ENCODE results near the gene CCDC85C. TPM values are rescaled to one million over a fixed set of nuclear protein-coding genes. Genes with fewer than 3 reads are reported as not detected.

The CCDC85C gene
- total and polyA plus RNA-seq, 4 experiments from 2014 or later: 0.36 to 14.4 (median 7.9) TPM

DNA sequence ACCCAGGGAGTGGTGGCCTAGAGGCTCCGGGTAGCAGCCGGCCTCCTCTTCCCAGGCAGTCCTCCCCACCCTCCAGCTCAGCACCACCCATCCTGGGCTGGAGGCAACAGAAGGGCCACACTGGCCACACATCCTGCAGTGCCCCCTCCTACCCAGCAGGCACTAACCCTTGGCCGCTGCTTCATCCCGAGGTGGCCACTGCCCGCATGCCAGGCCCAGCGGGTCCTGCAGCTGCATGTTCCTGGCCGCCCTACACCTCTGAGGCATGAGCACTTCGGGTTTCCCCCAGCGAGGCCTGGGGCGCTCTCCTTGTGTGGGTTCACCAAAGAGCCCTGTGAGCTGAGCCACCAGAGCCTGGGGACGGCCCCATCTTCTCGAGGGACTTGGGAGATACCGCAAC is 61.4 kb downstream of the CCDC85C start:
- Histone ChIP-seq H3K9me3 (ENCODE audit: control insufficient read depth in 1 of 2, low read length in 2 of 2) (no peaks in the 10 kb centered on the region), H3K4me3 (ENCODE audit: low read length in 2 of 2) (no peak overlapping the region), H3K36me3 (ENCODE audit: insufficient read depth, low read length) (no peaks in the 10 kb centered on the region), H3K4me1 (ENCODE audit: insufficient read depth, low read length) (no peaks in the 10 kb centered on the region), H3K27me3 (ENCODE audit: insufficient read depth, low read length) (no peaks in the 10 kb centered on the region), H3K27ac (ENCODE audit: low read depth, low read length) (no peak overlapping the region)
- no peak for DNase-seq
- intact Hi-C loops (cut with micrococcal nuclease): no loop called here
- Mint-ChIP-seq H3K36me3 (no peaks in the 10 kb centered on the region), H3K27me3 (no peaks in the 10 kb centered on the region), H3K9me3 (peaks cover 0 to 2% (median 0%) of the 10 kb centered on the region in 8 donors), H3K4me3 (no peak overlapping the region), H3K27ac (no peak overlapping the region), H3K4me1 (peaks cover 4 to 32% (median 11%) of the 10 kb centered on the region in 4 donors)
- ChIA-PET POLR2A (ENCODE audit: partially characterized antibody) (no interaction called here), CTCF (ENCODE audit: partially characterized antibody) (no interaction called here)

DNA sequence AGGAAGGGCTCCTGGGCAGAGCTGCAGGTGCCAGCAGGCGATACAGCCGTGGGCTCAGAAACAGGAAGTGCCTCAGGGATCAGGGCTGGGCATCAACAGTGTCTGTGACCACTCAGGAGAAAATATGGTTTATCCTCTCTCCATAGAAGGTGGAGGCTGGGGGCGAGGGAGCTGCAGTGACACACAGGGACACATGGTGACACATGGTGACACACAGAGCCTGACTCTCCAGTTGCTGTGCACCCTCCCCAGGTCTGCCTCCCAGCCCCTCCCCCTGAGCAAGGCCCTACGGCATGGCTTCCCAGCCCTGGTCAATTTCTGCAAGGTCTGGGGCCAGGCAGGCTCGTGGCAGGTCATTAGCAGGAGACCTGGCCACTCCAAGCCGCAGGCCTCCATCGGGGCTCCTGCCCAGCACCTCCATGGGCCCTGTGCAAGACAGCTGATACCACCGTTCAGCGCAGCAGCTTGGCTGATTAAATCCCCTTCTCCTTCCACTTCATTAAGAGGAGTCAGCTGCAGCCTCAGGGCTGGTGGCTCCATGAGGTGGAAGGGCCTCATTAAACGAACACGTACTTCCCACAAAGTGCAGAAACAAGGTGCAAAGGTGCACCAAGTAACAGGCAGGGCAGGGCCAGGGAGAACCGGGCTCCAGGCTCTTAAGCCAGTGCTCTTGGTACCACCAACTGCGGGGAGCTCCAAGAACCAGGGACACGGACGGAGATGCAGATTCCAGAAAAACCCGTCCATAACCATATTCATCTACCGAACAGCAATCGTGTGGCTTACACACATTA is 62.1 kb downstream of the CCDC85C start:
- intact Hi-C loops (cut with micrococcal nuclease): no loop called here
- peaks cover 4 to 32% (median 11%) of the 10 kb centered on the region in 4 donors for H3K4me1 Mint-ChIP-seq
- Histone ChIP-seq H3K36me3 (ENCODE audit: insufficient read depth, low read length) (no peaks in the 10 kb centered on the region), H3K4me1 (ENCODE audit: insufficient read depth, low read length) (no peaks in the 10 kb centered on the region), H3K9me3 (ENCODE audit: control insufficient read depth in 1 of 2, low read length in 2 of 2) (no peaks in the 10 kb centered on the region), H3K27me3 (ENCODE audit: insufficient read depth, low read length) (no peaks in the 10 kb centered on the region), H3K27ac (ENCODE audit: low read depth, low read length) (no peak overlapping the region), H3K4me3 (ENCODE audit: low read length in 2 of 2) (no peak overlapping the region)
- H3K4me3 Mint-ChIP-seq: no peak overlapping the region
- POLR2A ChIA-PET (ENCODE audit: partially characterized antibody): no interaction called here
- CTCF ChIA-PET (ENCODE audit: partially characterized antibody): no interaction called here
- H3K9me3 Mint-ChIP-seq: peaks cover 0 to 2% (median 0%) of the 10 kb centered on the region in 8 donors
- H3K36me3 Mint-ChIP-seq: no peaks in the 10 kb centered on the region
- no peak for DNase-seq
- peak overlapping the region in 1 of 7 donors; percentile 77 for H3K27ac Mint-ChIP-seq
- H3K27me3 Mint-ChIP-seq: no peaks in the 10 kb centered on the region

DNA sequence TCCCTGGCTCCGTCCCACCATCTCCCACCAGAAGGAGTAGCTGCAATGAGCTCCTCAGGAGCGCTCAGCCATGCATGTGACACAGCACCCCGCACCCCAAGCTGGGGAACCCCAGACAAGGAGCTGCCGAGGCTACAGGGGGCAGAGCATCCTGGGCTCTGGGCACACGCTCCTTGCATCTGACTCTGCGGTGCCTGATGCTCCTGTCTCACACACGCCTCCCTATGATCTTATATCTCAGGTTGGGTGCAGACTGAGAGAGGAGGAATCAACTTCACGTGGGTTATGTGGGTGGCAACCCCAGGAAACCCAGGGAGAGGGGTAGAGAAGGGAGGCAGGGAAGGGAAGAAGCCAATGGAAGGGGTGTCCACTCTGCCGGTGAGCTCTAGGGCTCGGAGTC is 62.8 kb downstream of the CCDC85C start:
- H3K36me3 ChIP-seq (ENCODE audit: insufficient read depth, low read length): no peaks in the 10 kb centered on the region
- H3K4me1 Mint-ChIP-seq: peaks cover 4 to 32% (median 10%) of the 10 kb centered on the region in 4 donors
- H3K4me3 Mint-ChIP-seq: no peak overlapping the region
- H3K4me3 ChIP-seq (ENCODE audit: low read length in 2 of 2): no peak overlapping the region
- DNase-seq: no peak
- H3K9me3 ChIP-seq (ENCODE audit: control insufficient read depth in 1 of 2, low read length in 2 of 2): no peaks in the 10 kb centered on the region
- intact Hi-C loops (cut with micrococcal nuclease): no loop called here
- H3K4me1 ChIP-seq (ENCODE audit: insufficient read depth, low read length): no peaks in the 10 kb centered on the region
- no peak overlapping the region for H3K27ac Mint-ChIP-seq
- no peak overlapping the region for H3K27ac ChIP-seq (ENCODE audit: low read depth, low read length)
- no peaks in the 10 kb centered on the region for H3K27me3 ChIP-seq (ENCODE audit: insufficient read depth, low read length)
- POLR2A ChIA-PET (ENCODE audit: partially characterized antibody): no interaction called here
- H3K27me3 Mint-ChIP-seq: no peaks in the 10 kb centered on the region
- no peaks in the 10 kb centered on the region for H3K36me3 Mint-ChIP-seq
- CTCF ChIA-PET (ENCODE audit: partially characterized antibody): no interaction called here
- peaks cover 0 to 2% (median 0%) of the 10 kb centered on the region in 8 donors for H3K9me3 Mint-ChIP-seq

DNA sequence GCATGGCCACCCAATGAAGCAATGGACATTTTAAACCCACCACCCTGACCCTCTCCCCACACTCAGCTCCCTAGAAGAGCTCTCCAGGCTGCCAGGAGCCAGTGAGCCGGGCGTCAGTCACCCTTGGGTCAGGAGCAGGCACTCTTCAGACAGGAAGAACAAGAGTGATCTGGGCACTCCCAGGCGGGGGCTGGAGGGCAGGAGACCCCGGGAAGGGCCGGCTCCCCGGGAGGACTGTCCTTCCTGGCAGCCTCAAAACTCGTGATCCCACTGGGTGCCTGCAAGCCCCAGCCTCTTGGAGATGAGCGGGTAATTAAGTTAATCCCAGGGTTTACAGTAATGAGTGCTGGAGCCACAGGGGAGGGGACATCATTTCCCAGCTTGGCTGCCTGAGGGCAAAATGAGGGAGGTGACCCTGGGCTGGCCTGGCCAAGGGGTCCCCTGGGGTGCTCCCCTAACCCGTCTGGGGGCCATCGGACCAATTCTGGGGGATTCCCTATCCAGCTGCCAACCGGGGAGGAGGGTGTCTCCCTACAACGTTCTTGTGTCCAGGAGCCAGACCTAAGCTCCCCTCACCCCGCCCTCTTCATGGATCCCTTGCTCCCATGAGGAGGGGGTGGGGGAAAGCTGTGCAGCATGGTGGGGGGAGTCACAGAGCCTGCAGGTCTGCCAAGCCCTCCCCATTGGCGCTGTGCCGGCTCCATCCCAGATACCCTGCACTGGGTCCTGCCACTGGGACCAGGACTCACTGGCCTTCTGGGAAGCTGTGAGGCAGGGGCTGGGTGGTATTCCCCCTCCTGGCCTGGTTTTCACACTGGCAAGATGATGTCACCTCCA is 63.6 kb downstream of the CCDC85C start:
- H3K4me3 Mint-ChIP-seq: no peak overlapping the region
- H3K4me3 ChIP-seq (ENCODE audit: low read length in 2 of 2): no peak overlapping the region
- peaks cover 4 to 28% (median 10%) of the 10 kb centered on the region in 4 donors for H3K4me1 Mint-ChIP-seq
- H3K4me1 ChIP-seq (ENCODE audit: insufficient read depth, low read length): no peaks in the 10 kb centered on the region
- ChIA-PET CTCF (ENCODE audit: partially characterized antibody) (no interaction called here), POLR2A (ENCODE audit: partially characterized antibody) (no interaction called here)
- H3K36me3 ChIP-seq (ENCODE audit: insufficient read depth, low read length): no peaks in the 10 kb centered on the region
- H3K27ac Mint-ChIP-seq: no peak overlapping the region
- intact Hi-C loops (cut with micrococcal nuclease): no loop called here
- H3K9me3 Mint-ChIP-seq: peaks cover 0 to 2% (median 0%) of the 10 kb centered on the region in 8 donors
- H3K27me3 ChIP-seq (ENCODE audit: insufficient read depth, low read length): no peaks in the 10 kb centered on the region
- H3K27ac ChIP-seq (ENCODE audit: low read depth, low read length): no peak overlapping the region
- H3K27me3 Mint-ChIP-seq: no peaks in the 10 kb centered on the region
- DNase-seq: no peak
- H3K9me3 ChIP-seq (ENCODE audit: control insufficient read depth in 1 of 2, low read length in 2 of 2): no peaks in the 10 kb centered on the region
- no peaks in the 10 kb centered on the region for H3K36me3 Mint-ChIP-seq

GRCh38 chr14:99539491-99539890 is 64.5 kb downstream of the CCDC85C start:
- Histone ChIP-seq H3K27ac (ENCODE audit: low read depth, low read length) (no peak overlapping the region), H3K27me3 (ENCODE audit: insufficient read depth, low read length) (no peaks in the 10 kb centered on the region), H3K4me3 (ENCODE audit: low read length in 2 of 2) (no peak overlapping the region), H3K9me3 (ENCODE audit: control insufficient read depth in 1 of 2, low read length in 2 of 2) (no peaks in the 10 kb centered on the region), H3K4me1 (ENCODE audit: insufficient read depth, low read length) (no peaks in the 10 kb centered on the region), H3K36me3 (ENCODE audit: insufficient read depth, low read length) (no peaks in the 10 kb centered on the region)
- POLR2A ChIA-PET (ENCODE audit: partially characterized antibody): no interaction called here
- H3K4me1 Mint-ChIP-seq: peaks cover 4 to 28% (median 10%) of the 10 kb centered on the region in 4 donors
- no peak for DNase-seq
- H3K9me3 Mint-ChIP-seq: peaks cover 0 to 2% (median 0%) of the 10 kb centered on the region in 8 donors
- no peak overlapping the region for H3K27ac Mint-ChIP-seq
- no peaks in the 10 kb centered on the region for H3K27me3 Mint-ChIP-seq
- CTCF ChIA-PET (ENCODE audit: partially characterized antibody): no interaction called here
- intact Hi-C loops (cut with micrococcal nuclease): no loop called here
- no peak overlapping the region for H3K4me3 Mint-ChIP-seq
- H3K36me3 Mint-ChIP-seq: no peaks in the 10 kb centered on the region

- H3K9me3 Mint-ChIP-seq: peaks cover 0 to 2% (median 0%) of the 10 kb centered on the region in 8 donors
- Histone ChIP-seq H3K4me1 (ENCODE audit: insufficient read depth, low read length) (no peaks in the 10 kb centered on the region), H3K9me3 (ENCODE audit: control insufficient read depth in 1 of 2, low read length in 2 of 2) (no peaks in the 10 kb centered on the region), H3K4me3 (ENCODE audit: low read length in 2 of 2) (no peak overlapping the region), H3K27me3 (ENCODE audit: insufficient read depth, low read length) (no peaks in the 10 kb centered on the region), H3K27ac (ENCODE audit: low read depth, low read length) (no peak overlapping the region), H3K36me3 (ENCODE audit: insufficient read depth, low read length) (no peaks in the 10 kb centered on the region)
- peaks cover 4 to 23% (median 10%) of the 10 kb centered on the region in 4 donors for H3K4me1 Mint-ChIP-seq
- DNase-seq: no peak
- H3K27ac Mint-ChIP-seq: no peak overlapping the region
- CTCF ChIA-PET (ENCODE audit: partially characterized antibody): no interaction called here
- no peaks in the 10 kb centered on the region for H3K36me3 Mint-ChIP-seq
- intact Hi-C loops (cut with micrococcal nuclease): no loop called here
- H3K4me3 Mint-ChIP-seq: no peak overlapping the region
- POLR2A ChIA-PET (ENCODE audit: partially characterized antibody): no interaction called here
- no peaks in the 10 kb centered on the region for H3K27me3 Mint-ChIP-seq
These were observed 65.3 kb downstream of the CCDC85C start for GRCh38 chr14:99538733-99539132.

GRCh38 chr14:99538275-99538674 is 65.7 kb downstream of the CCDC85C start:
- Histone ChIP-seq H3K4me1 (ENCODE audit: insufficient read depth, low read length) (no peaks in the 10 kb centered on the region), H3K27ac (ENCODE audit: low read depth, low read length) (no peak overlapping the region), H3K27me3 (ENCODE audit: insufficient read depth, low read length) (no peaks in the 10 kb centered on the region), H3K9me3 (ENCODE audit: control insufficient read depth in 1 of 2, low read length in 2 of 2) (no peaks in the 10 kb centered on the region), H3K36me3 (ENCODE audit: insufficient read depth, low read length) (no peaks in the 10 kb centered on the region), H3K4me3 (ENCODE audit: low read length in 2 of 2) (no peak overlapping the region)
- intact Hi-C loops (cut with micrococcal nuclease): no loop called here
- Mint-ChIP-seq H3K27ac (peak overlapping the region in 1 of 7 donors; percentile 42), H3K27me3 (no peaks in the 10 kb centered on the region), H3K4me1 (peaks cover 4 to 18% (median 7%) of the 10 kb centered on the region in 4 donors), H3K4me3 (no peak overlapping the region), H3K36me3 (no peaks in the 10 kb centered on the region), H3K9me3 (peaks cover 0 to 2% (median 0%) of the 10 kb centered on the region in 8 donors)
- ChIA-PET CTCF (ENCODE audit: partially characterized antibody) (no interaction called here), POLR2A (ENCODE audit: partially characterized antibody) (no interaction called here)
- DNase-seq: no peak
